Measurements from ENCODE around the gene VTI1A.
A peak's percentile ranks its signal among the peaks of the same experiment; 100 is the strongest.

The VTI1A gene

GRCh38 chr10:112792487-112793201, 345.6 kb downstream of the VTI1A start:
- DNase-seq: no peak

DNA sequence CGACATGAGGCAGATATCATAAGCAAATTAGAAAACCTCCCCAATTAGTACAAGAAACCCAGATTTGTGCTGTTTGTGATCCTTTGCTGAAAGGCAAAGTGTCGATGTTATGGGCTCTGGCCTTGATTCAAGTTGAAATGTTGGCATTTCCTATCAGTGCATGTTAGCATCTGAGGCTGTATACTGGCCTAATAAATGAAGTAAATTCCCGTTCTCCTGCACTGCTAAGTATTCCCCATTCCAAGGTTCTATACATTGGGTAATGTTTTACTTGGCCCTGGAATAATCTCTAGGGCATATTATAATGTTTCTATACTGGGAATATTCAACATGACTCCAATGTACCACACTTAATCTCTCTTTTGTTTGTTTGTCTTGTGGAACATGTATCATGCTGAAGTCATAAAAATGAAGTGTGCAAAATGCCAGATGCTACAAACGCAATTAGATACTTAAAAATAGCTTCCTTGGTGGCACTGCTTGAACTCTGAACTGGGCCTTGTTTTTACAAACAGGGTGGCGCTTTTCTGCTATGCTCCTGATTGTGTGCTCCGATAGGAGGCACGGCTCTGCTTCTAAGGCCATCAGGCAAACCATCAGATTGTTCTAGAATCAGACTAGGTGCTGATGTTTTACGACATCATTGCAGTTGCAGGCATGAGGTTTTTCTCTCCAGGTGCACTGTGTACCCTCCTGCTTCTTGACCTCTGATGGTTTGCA, 346.3 kb downstream of the VTI1A start:
- no peak for DNase-seq

DNA sequence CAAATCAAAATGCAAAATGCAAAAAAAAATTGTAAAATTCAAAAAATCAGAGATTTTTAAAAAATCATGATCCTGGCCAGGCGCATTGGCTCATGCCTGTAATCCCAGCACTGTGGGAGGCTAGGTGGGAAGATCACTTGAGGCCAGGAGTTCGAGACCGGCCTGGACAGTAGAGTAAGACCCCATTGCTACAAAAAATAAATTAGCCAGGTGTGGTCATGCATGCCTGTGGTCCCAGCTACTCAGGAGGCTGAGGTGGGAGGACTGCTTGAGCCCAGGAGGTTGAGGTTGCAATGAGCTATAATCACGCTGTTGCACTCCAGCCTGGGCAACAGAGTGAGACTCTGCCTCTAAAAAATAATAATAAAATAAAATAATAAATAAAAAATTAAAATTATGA, 347.2 kb downstream of the VTI1A start:
- no peak for DNase-seq

- no peak for DNase-seq
These were observed 348.1 kb downstream of the VTI1A start for GRCh38 chr10:112795067-112795466.

DNA sequence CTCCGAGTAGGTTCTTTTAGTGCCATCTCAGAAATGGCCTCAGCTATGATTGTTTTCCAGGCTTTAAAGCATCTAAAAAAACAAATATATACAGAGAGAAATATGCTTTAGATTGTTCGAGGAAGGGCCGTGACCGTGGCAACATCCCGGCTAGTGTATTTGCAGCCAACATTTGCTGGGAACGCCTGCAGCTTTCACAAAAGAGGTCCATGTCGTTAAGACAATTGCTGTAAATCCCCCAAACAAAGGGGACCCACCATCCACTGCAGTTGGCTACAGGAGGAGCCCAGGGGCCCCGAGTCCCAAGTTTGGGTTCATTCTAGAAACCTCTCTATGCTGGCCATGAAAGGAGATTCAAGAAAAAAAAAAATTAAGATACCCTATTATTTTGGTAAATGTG, 350.2 kb downstream of the VTI1A start:
- no peak for DNase-seq

DNA sequence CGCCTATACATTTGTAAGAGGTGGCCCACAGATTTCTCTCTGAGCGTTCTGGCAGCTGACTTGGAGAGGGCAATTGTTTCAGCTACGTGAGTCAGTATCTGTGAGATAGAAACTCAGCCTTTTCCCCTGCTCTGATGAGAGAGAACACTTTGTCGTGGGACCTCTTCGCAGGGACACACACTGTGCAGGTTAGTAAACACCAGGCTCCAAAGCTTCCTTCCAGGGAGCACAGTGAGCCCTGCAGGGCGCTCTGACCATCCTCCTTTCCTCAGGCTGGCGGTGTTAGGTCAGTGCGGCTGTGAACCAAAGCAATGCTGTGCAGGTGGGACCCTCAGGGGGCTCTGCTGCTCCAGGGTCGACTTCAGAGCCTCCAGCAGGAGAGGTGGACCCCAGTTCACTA, 350.8 kb downstream of the VTI1A start:
- no peak for DNase-seq

GRCh38 chr10:112799038-112799437, 352.0 kb downstream of the VTI1A start:
- no peak for DNase-seq

GRCh38 chr10:112799726-112800510, 352.9 kb downstream of the VTI1A start:
- no peak for DNase-seq

DNA sequence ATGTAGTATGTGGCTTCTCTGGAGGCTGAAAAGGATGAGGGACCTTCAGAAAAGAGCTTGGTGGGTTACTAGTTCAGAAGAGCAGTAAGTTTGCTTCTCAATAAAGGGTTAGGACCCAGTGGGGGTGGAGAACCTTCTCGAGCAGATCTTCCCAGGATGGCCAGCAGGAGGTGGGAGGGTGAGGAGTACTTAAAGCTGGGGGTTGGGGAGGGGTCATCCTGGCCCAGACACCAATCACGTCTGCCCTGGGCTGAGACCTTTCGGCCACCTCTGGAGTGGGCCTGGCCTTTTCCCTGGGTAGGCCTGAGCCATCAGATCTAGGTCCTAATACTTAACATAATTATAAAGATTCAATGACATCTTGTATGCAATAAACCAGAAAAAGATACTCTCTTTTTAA, 354.0 kb downstream of the VTI1A start:
- DNase-seq: no peak

GRCh38 chr10:112801748-112802147, 354.7 kb downstream of the VTI1A start:
- no peak for DNase-seq

DNA sequence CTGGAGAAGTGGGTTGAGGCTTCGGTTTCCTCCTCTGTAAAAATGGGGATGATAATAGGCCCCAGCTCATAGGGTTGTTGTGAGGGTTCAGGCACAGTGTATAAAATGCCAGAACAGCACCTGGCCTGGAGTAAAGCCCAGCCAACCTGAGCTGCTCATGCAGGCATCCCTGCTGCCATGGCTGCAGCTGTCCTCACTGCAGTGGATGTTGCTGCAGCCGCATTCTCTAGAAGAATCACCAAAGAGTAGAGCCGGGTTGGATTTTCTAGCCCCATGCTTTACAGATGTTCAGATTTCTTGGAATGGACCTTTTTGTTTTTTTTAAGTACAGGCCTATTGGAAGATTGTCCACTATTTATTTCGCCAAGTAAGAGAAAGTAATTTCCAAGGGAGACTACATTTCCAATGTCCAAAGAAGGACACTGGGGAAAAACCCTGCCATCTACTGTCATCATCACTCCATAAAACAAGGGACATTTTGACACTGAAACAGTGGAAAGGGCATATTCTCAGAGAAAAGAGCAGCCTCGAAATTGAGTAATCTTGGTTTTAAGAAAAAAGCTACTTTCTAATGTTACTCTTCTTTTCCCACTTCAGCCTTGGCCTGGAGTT, 355.5 kb downstream of the VTI1A start:
- DNase-seq: no peak

DNA sequence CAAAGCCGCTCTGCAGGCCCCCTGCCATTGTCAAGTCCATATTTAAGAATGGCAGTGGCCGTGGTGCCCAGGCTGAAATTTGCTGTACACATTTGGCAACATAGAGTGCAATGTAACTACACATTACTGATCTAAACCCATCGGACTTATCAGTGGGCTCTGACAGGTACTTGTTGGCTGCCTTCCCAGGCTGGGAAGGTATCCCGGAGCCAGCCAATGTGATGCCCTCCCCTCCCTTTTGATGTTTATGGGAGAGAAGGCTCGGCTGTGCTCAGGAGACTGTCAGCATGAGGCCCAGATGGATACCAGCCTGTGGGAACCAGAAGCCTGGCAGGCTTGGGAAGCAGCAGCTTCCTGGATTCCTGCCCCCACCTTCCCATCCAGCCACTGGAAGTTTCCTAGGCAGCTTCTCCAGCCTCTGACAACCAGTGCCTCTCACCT, 357.0 kb downstream of the VTI1A start:
- DNase-seq: no peak

DNA sequence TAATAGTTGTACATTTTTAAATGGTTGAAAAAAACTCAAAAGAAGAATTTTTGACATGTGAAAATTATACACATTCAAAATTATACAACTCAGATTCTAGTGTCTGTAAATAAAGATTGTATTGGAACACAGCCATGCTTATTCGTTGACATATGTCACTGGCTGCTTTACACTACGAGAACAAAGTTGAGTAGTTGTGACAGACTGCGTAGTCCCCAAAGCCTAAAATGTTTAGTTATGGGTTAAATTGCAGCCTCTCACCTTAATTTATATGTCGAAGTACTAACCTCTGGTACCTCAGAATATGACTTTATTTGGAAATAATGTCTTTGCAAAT, 358.2 kb downstream of the VTI1A start:
- no peak for DNase-seq

DNA sequence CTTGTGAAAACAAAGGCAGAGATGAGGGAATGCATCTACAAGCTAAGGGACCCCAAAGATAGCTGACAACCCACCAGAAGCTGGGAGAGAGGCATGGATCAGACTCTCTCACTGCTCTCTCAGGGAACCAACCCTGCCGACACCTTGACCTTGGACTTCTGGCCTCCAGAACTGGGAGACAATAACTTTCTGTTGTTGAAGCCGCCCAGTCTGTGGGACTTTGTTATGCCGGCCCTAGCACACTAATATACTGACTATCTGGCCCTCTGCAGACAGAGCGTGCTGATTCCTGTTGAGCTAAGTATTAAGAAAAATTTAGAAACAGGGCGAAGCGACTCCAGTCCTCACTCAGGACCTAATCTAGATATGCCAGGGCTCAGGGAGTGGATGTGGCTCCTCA, 358.7 kb downstream of the VTI1A start:
- no peak for DNase-seq

DNA sequence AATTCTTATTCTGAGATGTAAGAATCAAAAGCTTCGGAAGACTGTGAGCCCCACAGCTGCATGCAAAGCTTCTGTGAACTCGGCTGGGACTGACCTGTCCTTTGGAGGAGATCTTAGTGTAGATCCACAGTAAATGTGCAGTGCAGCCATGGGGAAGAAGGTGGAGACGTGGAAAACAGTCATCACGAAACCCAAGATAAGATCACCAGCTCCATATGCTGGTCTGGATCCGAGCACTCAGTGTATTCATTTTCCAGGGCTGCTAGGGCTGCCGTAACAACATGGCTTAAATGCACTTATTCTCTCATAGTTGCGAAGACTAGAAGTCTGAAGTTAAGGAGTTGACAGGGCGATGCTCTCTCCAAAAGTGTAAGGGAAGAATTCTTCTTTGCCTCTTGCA, 360.0 kb downstream of the VTI1A start:
- no peak for DNase-seq

- no peak for DNase-seq
These were observed 362.7 kb downstream of the VTI1A start for GRCh38 chr10:112809736-112810135.

- DNase-seq: no peak
These were observed 363.7 kb downstream of the VTI1A start for GRCh38 chr10:112810711-112811151.

GRCh38 chr10:112811741-112812551, 364.9 kb downstream of the VTI1A start:
- no peak for DNase-seq

DNA sequence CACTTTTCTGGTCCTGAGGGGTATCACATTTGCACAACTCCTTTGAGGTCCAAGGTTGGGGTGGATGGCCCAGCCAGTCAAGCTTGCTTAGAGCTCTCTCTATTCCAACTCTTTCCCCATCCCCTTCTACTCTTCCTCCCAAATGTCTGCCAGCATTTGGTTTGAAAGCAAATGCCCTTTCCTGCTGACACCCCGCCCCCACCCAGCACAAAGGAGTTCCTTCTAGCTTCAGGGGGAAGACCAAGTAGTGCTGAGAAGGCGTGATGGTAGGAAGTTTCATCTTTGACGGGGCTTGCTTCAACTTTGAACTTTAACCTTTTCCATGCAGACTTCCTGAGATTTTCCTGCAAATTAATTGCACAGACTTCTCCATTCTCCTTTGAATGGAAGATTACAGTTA, 365.6 kb downstream of the VTI1A start:
- no peak for DNase-seq

DNA sequence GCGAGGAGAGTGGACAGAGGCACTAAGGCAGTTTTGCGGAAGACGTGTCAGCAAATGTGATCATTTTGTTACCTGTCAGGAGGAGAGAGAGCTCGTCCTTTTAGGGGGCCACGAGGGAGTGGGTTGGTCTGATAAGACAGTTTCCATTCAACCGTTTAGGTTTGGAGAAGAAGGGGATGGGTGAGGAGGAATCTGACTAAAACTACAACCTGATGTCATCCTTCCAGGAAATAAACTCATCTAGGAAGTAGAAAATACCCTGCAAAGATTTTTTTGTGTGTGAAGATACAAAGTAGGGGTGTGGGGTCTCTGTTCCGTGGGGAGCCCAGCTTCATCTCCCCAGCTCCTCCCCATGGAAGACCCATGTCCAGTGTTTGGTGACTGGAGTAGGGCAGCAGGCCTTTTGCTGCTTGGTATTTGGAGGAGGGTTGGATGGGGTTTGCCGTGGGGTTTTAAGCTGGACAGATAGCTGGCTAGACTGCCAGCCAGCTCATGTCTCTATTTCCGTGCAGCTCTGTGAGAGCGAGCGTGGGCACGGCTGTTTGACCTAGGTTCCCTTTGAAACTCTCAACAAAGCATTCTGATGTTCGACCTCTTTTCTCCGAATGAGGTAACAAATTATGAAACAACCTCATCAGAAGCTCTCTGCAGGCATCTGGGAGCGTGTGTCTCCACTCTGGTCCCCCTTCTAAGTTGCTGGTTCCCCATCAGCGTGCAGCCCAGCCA, 367.0 kb downstream of the VTI1A start:
- no peak for DNase-seq

- DNase-seq: peak; percentile 46
These were observed 368.4 kb downstream of the VTI1A start for GRCh38 chr10:112815269-112816032.

Measured in NK-92 treated with Interleukin-12 subunit alpha and Interleukin-12 subunit beta, amount 100 ng/mL, for 24 hours (cell line).